CD4-positive, alpha-beta T cell treated with Interleukin-15 for 4 hours (primary cell): ENCODE data around the gene DHRS9.
"Not testable (repeated sequence)": the region's sequence is repeated elsewhere in the genome, so short reads cannot be mapped to it uniquely, and the experiment has no call there.

Experiments used
- DNase-seq: peaks from one replicate; pipeline ENCODE4 v3.0.0-alpha.2; 2020; ENCODE audit warnings: low spot score

Gene DHRS9

DNA sequence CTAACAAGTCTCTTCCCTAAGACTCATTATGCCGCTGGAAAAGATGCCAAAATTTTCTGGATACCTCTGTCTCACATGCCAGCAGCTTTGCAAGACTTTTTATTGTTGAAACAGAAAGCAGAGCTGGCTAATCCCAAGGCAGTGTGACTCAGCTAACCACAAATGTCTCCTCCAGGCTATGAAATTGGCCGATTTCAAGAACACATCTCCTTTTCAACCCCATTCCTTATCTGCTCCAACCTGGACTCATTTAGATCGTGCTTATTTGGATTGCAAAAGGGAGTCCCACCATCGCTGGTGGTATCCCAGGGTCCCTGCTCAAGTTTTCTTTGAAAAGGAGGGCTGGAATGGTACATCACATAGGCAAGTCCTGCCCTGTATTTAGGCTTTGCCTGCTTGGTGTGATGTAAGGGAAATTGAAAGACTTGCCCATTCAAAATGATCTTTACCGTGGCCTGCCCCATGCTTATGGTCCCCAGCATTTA lies 26.3 kb downstream of the DHRS9 start:
- DNase-seq: no peak

DNA sequence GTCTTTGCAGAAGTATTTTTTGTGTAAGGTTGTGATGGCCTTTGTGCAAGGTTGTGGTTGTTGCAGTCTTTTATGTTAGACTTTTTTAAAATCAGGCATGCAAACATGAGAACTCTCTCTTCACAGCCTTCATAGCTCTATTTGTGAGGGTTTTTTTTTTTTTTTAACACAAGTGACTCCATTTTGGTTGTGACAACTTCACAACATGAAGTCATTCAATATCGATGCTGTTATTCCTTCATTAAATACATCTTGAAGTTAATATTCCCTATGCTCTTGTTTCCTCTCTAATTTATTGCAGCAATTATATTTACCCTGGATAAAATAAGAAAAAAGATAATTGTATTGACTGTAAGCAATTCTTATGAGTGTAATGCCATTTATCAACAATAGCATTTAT lies 35.5 kb downstream of the DHRS9 start:
- no peak for DNase-seq

DNA sequence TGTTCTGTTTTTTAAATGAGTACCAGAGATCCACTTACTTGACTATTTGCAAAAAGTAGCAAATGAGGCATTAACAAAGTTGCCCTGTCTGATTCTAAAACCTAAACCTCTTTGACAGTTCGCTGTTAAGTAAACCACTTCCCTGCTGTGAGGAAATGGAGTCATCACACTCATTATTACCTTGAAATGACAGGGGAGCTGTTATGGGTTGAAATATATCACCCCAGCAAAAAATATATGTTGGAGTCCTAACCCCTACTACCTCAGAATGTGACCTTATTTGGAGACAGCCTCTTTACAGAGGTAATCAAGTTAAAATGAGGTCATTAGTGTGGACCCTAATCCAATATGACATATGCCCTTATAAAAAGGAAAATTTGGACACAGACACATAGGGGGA lies 36.1 kb downstream of the DHRS9 start:
- DNase-seq: peak; percentile 20

DNA sequence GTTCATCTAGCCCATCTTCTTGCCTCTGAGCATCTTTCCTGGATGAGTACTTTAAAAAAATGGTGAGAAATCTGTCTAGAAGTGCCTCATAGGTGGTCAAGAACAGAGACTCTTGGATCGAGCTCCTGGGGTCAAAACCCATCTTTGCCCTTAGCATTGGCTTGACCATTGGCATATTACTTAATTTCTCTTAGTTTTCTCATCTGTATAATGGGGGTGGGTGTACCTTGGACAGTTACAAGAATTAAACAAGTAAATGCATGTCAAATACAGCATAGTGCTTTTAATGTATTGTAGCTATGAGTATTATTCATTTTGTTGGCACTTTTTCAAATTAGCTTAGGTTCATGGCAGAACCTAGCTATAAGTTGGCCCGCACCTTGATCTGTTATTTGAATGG lies 36.8 kb downstream of the DHRS9 start:
- no peak for DNase-seq

DNA sequence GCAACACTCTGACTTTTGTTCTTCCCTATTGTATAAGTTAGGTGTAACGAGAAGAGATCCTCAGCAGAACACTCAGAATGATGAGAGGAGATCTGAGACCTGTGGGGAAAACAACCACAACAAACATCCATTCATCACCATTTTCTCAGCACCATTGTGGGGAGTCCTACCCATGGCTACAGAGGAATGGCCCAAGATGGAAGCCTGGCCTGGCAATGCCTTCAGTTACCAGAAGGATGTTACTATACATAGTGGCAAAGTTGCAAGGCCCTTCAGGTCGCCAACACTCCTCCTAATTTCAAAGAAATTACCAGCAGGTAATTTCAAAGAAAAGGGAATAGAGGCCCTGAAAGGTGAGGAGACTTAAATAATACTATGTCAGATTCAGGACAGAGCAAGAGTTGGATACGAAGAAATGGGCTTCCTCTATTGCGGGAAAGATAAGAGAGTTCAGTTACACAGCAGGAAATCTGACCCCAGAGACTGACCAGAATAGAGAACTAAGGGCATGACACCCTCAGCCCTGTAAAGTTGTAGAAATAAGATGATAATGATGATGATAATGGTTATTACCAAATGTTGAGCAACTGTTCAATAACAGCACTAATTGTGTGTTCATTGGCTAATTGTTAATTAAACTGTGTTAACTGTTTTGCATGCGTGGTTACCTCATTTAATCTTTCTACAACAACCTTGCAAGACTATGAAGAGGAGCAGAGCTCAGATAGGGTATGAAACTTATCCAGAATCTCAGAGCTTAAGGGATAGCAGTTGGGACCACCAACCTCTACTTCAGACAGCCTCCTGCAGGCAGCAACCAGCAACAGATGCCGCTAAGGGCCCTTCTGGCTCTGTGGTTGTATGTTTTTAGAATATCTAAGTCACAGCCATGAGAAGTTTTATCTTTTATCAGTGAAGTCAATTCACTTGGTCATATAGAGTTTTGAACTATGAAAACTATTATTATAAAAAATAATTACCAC lies 37.5 kb downstream of the DHRS9 start:
- DNase-seq: no peak

DNA sequence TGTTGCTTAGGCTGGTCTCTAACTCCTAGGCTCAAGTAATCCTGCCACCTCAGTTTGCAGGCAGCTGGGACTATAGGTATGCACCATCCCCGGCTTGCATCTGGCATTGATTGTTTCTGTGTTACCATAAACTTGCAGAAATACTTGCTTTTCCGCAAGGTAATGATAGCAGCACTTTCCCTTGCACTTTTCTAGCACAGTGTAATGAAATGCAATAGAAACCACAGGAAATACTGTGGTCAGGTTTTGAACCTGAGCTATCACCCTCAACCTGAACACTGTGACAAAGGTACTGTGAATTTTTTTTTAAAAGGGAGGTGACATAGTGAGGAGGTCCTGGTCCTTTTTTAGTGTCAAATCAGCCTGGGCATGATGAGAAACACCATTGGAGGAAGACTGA lies 38.3 kb downstream of the DHRS9 start:
- peak; percentile 52 for DNase-seq

DNA sequence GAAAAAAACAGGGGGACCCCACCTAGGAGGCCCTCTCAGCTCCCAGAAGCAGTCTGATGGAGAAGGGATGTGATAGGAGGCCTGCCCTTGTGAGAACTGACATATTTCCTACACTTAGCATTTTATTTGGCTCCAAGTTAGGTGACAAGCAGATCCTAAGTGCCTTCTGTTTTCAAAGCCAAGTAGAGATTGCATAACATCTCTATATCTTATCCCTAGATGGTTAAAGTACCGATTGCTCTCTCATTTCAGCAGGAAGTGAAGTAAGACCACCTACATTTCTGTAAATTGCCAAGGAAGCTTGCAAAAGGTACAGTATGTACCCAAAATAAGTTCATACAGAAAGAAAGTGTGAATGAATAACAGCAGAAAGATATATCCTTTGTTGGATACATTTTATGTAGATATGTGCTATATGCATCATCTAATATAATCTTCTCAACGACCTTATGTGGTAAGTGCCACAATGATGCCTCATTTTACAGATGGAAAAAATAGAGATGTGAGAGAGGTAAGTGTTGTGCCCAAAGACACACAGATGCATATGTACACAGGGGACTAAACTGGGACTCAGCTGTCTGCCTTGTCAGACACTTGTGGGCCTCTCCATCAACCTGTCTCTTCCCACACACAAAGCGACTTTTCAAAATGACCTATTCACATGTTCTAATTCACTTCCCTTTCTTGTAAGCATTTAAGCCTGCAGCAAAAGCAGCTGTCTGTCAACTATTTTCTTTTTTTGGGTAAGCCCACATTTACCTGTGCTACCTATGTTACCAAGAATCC lies 38.9 kb downstream of the DHRS9 start:
- no peak for DNase-seq

DNA sequence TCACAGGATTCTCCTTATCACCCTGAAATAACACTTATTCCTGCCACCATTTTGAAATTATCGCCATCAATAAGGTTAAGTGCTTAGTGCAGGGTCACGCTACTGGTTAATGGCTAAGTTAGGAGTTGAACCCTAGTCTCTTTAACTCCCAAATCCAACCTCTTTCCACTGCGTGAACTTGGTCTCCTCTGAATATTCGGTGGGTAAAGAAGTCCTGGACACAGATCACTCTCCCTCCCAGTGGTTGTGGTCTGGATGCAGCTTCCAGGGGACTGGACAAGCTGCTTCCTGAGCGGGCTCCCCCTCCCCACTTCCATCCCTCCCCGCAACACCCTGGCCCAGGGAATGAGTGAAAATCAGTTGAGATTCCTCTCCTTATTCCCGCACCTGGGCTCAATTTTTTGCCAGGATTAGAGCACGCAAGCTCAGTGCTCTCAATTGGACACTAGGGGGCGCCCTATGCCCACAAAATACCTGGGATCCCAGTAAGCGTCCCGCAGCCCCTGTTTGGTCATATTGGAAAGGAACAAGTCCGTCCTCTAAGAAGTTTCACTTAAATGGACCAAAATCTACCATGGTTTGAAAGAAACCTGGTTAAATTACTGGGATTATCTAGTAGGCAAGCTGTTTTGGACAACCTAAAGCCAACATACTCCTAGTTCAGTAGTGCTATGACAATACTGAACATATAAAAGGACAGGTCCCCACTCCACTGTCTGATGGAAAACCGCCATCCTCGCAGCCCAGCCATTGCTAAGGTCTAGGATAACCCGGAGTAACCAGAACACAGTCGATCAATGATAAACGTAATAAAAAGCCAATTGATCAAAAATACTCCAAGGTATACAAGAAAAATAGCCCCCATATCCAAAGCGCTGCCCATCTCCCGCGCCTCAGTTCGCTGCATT lies 40.4 kb downstream of the DHRS9 start:
- peak; percentile 67 for DNase-seq

DNA sequence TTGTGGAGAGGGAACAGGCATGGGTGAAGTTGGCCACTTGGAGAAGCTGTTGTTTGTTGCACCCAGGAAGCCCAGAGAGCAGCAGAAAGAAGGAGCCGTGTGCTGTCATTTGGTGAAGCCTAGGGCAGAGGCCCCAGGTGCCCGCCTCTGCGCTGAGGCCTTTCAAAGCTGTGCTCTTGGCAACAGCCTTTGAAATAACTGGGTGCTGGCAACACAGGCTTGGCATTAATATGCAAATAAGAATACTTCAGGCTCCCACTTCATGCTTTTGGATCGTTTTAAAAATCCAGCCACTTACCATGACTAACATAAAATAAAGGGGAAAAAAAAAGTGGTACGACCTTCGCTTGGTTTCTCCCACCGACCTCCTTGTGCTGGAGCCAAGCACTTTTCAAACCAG lies 41.1 kb downstream of the DHRS9 start:
- no peak for DNase-seq

DNA sequence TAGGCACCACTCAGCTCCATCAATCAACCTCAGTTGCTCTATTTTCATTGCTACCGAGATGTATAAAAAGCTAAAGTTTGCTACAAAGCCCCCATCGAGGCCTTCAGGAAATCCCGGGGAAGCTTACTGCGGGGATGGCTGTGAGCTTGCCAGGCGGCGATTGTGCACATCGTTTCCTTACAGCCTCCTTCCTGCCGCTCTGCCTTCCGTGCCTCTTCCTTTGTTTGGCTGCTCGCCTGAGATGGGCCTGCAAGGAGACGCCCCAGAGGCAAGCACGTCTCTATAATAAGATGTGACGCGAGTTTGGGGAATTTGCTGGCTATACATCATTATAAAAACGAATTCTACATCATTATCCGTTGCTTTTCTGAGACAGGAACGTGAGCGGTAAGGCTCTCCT lies 41.6 kb downstream of the DHRS9 start:
- no peak for DNase-seq

DNA sequence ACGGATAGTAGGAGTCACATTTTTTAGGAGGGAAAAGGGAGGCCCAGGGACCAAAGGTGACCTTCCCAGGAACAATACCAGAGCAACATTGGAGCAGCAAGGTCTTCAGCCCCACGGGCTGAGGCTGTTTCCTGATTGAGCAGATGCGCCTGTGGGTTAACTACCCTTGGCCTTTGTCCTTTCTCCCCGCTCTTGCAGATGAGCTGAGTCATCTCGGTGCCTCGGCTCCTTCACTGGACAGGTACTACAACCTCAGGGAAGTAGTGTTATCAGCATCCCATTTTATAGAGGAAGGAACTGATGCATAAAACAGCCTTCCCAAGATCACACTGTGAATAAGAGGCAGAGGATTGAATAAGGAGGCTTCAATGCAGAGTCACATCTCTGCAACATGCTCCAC lies 43.5 kb downstream of the DHRS9 start:
- DNase-seq: no peak

DNA sequence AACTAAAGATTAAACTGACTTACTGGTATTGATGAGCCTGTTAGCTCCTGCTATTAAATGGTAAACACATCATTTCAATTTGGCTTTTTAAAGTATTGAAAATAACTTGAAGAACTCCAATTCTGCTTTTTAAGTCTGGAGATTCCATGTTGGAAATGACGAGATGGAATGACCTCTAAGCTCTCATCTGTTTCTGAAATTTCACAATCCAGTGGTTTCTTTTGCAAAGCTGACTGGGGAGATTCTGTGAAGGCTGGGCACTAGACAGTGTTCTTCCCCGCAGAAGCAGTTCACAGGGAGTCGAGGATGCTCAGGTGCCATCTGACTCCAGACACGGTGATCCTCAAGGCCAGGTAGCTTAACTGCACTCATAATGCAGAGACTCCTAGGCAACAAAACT lies 44.7 kb downstream of the DHRS9 start:
- DNase-seq: no peak

DNA sequence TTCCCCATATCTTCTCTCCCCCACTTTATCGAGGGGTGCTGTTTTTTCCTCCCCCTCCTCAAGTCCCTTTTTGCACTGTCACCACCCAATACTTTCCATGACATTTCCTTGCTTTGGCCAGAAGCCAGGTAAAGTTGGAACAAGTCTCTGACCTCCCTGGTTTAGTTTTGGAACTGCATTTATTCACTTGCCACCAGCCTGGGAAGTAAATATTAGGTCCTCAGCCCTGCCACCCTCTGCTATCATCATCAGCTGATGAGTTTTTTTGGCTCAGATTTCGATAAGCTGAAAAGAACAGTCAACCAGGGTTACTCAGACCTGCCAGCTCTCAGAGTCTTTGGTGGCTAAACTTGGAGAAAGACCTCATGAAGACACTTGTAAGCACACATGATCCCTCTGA lies 47.0 kb downstream of the DHRS9 start:
- no peak for DNase-seq

DNA sequence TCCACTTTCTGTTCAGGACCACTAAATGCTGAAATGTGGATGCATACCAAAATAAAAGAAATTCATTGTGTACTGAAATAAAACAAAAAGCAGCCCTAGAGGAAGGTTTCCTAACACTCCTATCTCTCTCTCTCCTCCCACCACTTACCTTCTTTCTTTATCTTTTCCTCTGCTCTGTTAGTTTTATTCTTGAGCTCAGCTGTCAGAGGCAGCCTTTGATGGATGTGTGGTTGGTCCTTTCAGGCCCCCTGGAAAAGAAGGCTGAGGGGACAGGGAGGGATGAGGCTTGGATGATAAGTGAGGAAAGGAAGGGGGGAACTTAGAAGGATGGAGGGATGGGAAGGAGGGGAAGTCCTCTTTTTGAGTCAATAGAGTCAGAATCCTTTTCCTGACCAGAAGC lies 47.6 kb downstream of the DHRS9 start:
- DNase-seq: no peak

DNA sequence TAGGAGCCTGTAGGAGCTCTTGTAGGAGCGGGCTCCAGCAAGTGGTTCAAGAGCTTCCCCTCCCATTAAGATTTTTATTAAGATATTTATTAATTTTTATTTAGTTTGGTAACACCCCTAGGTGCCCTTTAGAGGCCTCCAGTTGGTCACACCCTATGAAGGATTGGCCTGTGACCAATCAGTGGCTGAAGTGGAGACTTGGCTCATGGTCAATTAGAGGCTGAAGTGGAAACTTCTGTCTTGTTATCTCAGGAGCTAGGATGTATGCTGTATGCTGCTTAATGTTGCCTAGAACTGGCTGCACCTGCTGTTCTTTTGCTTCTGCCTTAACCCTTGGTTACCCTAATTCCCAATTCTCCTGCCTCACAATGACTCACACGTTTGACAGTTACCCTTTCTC lies 48.7 kb downstream of the DHRS9 start:
- no peak for DNase-seq

DNA sequence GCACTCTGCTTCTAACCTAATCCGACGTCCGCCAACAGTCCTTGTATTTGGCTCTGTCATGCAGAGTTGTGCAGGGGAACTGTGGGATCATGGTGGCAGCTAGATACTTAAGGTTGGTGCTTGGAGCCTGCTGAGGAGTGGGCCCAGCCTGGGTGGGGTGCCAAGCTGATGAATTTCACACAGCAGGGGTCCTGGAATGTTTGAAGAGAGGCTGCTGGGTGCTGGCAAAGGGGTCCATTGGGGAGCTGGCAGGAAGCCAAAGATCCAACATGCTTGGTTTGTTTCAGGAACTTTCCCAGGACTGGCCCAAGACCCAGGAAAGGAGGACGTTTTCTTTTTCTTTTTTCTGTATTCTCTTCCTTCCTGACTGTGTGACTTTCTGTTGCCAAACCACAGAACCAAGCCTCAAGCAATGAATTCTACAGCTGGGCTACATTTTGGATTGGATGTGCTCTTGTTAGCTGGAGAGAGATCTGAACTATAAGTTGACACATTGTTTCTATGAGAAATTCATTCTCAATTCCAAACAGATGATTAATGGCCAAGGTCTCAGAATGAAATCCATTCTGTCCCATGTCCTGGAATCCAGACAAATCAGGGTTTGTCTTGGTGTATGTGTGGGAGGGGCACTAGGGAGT lies 49.9 kb downstream of the DHRS9 start:
- DNase-seq: no peak

DNA sequence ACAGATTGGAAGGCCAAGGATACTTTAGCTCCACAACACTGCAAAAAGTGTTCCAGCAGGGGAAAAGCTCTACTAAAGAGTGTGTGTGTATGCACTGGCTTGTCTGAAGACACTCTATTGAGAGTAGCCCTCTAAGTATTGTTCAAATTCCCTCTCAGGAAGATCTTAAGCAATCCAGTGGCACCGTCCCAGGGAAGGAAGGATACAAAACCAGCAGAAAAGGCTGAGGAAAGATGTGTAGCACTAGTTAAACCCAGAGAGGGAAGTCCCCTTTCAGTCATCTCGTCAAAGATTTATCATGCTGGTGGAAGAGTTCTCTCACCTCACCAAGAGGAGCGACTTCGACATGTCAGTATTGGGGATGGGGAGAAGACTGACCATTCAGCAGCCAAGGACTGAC lies 50.5 kb downstream of the DHRS9 start:
- DNase-seq: no peak

DNA sequence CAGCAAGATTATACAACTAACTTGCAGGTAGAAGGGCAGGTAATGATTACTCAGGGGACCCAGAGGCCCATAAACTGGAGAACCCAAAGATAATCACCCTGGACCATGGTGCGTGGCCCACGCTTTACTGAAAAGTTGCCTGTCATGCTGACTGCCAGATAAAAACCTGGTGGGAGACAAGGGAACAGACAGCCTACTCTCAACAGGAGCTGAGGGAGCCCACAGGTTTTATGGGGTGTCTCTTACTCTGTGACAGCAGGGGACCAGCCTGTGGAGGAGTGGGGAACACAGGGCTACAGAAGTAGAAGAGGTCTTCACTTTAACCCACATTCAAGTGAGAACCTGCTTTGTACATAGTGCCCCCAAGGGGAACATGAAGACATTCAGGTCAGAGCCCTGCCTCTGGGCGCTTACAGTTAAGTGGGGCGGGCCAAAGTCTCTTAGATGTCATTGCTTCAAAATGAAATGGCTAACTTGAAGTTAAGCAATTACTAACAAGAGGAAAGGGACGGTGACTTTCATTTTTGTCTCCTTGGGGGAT lies 60.4 kb downstream of the DHRS9 start:
- DNase-seq: no peak

DNA sequence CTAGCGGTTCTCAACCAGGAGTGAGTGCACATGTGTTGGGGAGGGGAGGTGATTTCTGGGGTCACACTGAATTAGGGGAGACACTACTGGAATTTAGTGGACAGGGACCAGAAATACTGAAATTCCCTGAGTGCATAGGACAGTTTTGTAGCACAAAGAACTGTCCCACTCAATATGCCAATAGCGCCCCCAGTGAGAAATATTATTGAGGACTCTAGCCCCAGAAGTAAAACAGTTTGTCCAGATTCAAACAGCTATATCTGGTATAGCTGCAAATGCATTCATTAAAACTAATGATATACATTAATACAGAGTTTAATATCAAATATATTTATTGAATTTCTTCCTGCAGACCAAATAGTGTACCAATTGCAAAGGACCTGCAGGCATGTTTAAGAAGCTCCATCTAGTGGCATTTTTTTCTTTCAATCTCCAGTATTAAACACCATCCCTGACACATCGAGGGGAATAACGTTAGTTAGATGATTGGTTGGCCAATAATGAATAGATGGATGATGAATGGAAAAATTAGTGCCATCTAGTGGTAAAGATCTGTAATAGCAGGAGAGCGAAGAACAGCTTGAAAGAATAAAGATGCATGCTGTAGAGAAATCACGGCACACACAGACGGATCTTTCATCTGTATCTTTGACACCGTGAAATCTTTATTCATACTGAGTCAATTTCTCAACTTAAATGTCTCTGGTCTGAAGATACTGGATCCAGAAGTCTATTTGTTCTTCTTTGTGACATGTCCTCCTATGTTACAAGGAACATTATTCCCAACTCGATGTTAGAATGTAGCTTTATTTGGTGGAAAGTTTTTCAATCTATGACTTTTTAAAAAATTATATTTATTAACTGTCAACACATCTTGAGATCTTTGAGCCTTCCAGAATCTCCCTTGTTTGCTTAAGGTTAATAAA lies 62.5 kb downstream of the DHRS9 start:
- DNase-seq: peak; percentile 65

DNA sequence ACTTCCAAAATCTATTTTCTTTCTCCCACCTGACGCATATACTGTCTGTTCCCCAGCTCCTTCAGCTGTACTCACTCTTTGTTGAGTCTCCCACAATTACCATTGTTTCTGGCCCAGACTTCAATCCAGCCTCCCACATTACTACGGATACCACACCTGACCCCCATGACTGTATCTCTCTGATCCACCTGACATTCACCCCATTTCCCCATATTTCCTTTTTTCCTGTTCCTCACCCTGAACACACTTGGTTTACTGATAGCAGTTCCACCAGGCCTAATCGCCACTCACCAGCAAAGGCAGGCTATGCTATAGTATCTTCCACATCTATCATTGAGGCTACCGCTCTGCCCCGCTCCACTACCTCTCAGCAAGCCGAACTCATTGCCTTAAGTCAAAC lies 64.9 kb downstream of the DHRS9 start:
- not testable (repeated sequence) for DNase-seq
